NCI-H128 (cell line): ENCODE measurements around the gene PKM.
"Not testable (repeated sequence)": the region's sequence is repeated elsewhere in the genome, so short reads cannot be mapped to it uniquely, and the experiment has no call there.

Experiments
- DNase-seq: peaks from one replicate; lab custom pipeline; 2025; ENCODE audit not compliant: unreplicated experiment; lab: John Stamatoyannopoulos, UW

PKM gene

GRCh38 chr15:72179950-72180581, 50.9 kb downstream of the PKM start:
- no peak for DNase-seq

GRCh38 chr15:72178976-72179585, 51.9 kb downstream of the PKM start:
- DNase-seq, result no peak

- DNase-seq, result no peak
Measured at GRCh38 chr15:72176743-72177142, 54.2 kb downstream of the PKM start.

GRCh38 chr15:72176159-72176558, 54.8 kb downstream of the PKM start:
- DNase-seq, result no peak

GRCh38 chr15:72175186-72176044, 55.6 kb downstream of the PKM start:
- DNase-seq, result no peak

- DNase-seq, result no peak
Measured at GRCh38 chr15:72174551-72175165, 56.3 kb downstream of the PKM start.

GRCh38 chr15:72173864-72174550, 57.0 kb downstream of the PKM start:
- no peak for DNase-seq

GRCh38 chr15:72173401-72173800, 57.6 kb downstream of the PKM start:
- DNase-seq, result no peak

GRCh38 chr15:72172796-72173195, 58.2 kb downstream of the PKM start:
- DNase-seq, result no peak

- DNase-seq, result not testable (repeated sequence)
Measured at GRCh38 chr15:72171978-72172377, 59.0 kb downstream of the PKM start.

- DNase-seq, result no peak
Measured at GRCh38 chr15:72170691-72171090, 60.3 kb downstream of the PKM start.

- DNase-seq, result no peak
Measured at GRCh38 chr15:72169921-72170611, 60.9 kb downstream of the PKM start.

- no peak for DNase-seq
Measured at GRCh38 chr15:72169236-72169920, 61.6 kb downstream of the PKM start.

GRCh38 chr15:72168808-72169190, 62.2 kb downstream of the PKM start:
- DNase-seq, result no peak

GRCh38 chr15:72168131-72168807, 62.7 kb downstream of the PKM start:
- no peak for DNase-seq

- no peak for DNase-seq
Measured at GRCh38 chr15:72167445-72167844, 63.5 kb downstream of the PKM start.

GRCh38 chr15:72166716-72167417, 64.1 kb downstream of the PKM start:
- no peak for DNase-seq

- no peak for DNase-seq
Measured at GRCh38 chr15:72163719-72164118, 67.3 kb downstream of the PKM start.

GRCh38 chr15:72162569-72162968, 68.4 kb downstream of the PKM start:
- DNase-seq, result no peak
